NB4 (cell line): Measurements from ENCODE around the gene ZNF32.

ENCODE experiments used
- DNase-seq: peaks from one replicate; pipeline ENCODE4 v3.0.0; 2010; ENCODE audit warnings: low read depth
- H3K4me3 ChIP-seq: one replicate; pipeline ENCODE4 v1.5.1; 2011; ENCODE audit warnings: mild to moderate bottlenecking, low read depth, low read length, moderate library complexity
- MYC ChIP-seq: IDR thresholded peaks from 2 replicates; pipeline ENCODE4 v1.6.1; 2011; ENCODE audit warnings: low read depth, low read length
- POLR2A ChIP-seq: IDR thresholded peaks from 2 replicates; pipeline ENCODE4 v1.6.1; 2011; ENCODE audit warnings: mild to moderate bottlenecking; ENCODE audit not compliant: insufficient read length; ENCODE audit errors: extremely low read depth
- TF ChIP-seq, protein P1 (sequence below): IDR thresholded peaks from 2 replicates; pipeline ENCODE4 v1.6.1; 2011; ENCODE audit warnings: low read depth, low read length
- TF ChIP-seq, protein P2 (sequence below): IDR thresholded peaks from one replicate; pipeline ENCODE4 v1.5.1; 2012; ENCODE audit warnings: low read depth, low read length

ZNF32 gene

DNA sequence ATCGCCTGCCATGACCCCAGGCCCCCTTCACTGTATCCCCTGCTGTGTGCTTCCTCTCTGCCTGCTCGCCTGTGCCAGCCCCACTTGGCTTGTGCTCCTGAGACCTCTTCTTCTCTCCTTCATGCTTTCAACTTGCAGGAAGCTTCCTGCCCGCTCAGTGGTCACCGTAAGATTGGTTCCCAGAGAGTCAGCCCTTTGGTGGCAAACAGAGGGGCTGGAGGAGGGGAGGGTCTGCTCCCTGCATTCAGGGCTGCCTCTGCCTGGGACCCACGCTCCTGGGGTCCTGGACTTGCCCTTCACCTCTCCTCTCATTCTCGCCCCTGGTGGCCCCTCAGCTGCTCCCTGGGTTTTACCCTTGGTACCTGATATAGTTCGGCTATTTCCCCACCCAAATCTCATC, 45.8 kb upstream of the ZNF32 start:
- TF ChIP-seq, protein P1, sequence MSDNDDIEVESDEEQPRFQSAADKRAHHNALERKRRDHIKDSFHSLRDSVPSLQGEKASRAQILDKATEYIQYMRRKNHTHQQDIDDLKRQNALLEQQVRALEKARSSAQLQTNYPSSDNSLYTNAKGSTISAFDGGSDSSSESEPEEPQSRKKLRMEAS, result no peak
- TF ChIP-seq POLR2A (no peak), MYC (no peak)
- TF ChIP-seq, protein P2, sequence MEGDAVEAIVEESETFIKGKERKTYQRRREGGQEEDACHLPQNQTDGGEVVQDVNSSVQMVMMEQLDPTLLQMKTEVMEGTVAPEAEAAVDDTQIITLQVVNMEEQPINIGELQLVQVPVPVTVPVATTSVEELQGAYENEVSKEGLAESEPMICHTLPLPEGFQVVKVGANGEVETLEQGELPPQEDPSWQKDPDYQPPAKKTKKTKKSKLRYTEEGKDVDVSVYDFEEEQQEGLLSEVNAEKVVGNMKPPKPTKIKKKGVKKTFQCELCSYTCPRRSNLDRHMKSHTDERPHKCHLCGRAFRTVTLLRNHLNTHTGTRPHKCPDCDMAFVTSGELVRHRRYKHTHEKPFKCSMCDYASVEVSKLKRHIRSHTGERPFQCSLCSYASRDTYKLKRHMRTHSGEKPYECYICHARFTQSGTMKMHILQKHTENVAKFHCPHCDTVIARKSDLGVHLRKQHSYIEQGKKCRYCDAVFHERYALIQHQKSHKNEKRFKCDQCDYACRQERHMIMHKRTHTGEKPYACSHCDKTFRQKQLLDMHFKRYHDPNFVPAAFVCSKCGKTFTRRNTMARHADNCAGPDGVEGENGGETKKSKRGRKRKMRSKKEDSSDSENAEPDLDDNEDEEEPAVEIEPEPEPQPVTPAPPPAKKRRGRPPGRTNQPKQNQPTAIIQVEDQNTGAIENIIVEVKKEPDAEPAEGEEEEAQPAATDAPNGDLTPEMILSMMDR, result no peak
- no peak for DNase-seq
- no peak overlapping the region for H3K4me3 ChIP-seq

DNA sequence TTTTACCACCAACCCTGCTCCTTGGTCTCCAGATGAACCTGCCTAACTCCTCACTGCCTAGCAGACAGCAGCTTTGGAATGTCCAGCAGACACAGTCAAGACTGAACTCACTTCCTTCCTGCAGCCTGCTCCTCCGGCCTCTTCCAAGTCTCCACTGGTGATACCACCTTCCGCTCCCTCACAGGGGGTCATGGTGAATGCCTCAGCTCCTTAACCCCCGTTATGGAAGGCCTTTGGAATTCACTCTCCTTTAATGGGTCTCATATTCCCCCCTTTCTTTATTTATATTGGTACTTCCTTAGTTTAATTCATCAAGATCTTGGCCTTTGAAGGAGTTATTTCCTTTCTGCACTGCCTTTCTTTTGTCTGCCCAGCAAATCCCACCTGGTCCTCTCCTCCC, 44.9 kb upstream of the ZNF32 start:
- TF ChIP-seq, protein P1, result no peak
- TF ChIP-seq MYC, result no peak
- TF ChIP-seq POLR2A, result no peak
- TF ChIP-seq, protein P2, result no peak
- no peak overlapping the region for H3K4me3 ChIP-seq
- DNase-seq, result no peak

DNA sequence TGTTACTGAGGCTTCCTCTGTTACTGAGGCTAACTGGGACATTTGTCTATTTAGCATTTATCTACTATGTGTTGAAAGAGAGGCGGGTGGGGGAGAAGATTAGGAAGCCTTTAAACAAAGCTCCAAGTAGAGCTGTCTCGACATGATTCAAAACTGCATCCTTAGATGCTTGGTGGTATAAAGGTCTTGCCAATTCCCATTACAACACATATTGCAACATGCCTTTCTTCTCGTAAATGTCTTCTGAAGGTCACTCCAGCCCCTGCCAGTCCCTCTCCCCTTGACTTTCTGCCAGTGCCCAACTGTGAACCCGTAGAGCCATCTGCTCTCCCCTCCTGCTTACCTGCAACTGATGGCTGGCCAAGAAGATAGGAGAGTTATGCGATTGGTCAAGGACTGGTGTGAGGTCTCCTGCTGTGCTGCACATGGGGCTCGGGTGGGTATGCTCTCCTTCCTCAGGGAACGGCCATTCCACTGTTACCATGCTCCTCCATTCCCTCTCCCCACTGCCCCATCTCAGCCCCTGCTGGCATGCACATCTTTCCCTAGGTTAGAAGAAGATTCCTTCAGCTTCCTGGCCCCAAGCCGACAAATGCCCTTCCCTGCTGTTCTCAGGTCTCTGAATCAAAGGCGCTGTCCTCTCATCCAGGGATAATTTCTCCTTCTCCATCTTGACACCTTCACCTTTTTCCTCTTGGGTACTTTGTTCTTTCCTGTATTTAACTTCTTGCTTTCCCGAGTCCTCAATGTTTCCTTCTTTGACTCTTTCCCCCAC, 43.6 kb upstream of the ZNF32 start:
- TF ChIP-seq, protein P2, result no peak
- no peak overlapping the region for H3K4me3 ChIP-seq
- peak; percentile 45 for DNase-seq

DNA sequence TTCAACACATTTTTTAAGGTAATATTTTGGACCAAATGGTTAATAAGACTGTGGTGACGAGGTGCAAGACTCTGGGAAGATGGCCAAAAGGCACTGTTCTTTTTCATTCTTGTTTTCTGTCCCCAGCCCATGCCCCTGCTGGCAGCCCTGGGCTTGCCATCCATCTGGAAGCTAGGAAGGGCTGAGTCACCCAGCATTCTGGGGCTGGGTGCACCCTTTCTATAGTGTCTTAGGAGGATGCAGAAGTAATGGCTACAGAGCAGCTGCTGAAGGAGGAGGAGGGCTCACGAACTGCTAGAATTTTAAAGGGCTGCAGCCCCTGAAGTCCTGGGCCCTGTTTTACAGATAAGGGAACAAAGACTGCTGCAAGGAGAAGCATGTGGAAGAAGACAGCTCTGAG, 42.8 kb upstream of the ZNF32 start:
- DNase-seq, result peak; percentile 35
- TF ChIP-seq, protein P2, result peak; percentile 3
- TF ChIP-seq, protein P1, result no peak
- TF ChIP-seq MYC (no peak), POLR2A (no peak)
- no peak overlapping the region for H3K4me3 ChIP-seq

DNA sequence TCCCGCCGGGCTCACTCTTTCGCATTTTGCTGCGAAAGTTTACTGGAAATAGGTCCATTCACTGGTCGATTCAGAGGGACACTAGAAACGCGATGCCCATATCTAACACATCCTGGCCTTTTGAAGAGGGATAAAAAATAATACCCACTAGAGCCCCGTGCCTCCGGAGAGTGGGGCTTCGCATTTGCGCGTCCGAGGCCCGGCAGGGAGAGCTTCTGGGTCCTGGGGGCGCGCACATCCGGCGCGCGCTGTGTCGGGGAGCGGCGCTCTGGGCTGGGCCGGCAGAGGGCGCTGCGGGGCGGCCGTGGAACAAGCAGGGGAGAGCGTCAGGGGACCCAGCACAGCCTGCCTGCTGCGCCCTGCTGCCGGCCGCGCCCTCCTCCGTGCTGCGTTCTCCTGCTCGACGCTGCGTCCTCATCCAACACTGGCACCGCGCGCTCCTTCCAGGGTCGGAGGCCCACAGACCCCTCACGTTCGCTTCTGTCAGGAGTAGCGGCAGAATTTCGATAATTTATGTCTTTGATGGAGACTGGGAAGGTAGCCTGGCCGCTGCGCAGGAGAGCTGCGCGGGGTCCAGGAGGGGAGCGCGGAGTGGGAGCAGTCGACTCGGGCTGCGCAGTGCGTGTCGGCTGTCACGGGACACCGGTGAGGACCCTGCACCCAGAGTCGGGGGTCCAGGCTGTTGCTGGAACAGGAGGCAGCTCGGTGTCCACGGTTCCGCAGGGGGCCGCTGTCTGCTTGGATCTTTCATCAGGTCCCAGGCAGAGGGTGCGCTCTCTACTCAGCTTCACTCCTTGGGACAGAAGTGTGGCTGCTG, 41.5 kb upstream of the ZNF32 start:
- DNase-seq, result peak; percentile 86
- H3K4me3 ChIP-seq, result peak overlapping the region; percentile 53
- TF ChIP-seq, protein P1, result peak; percentile 53; the same call in 1 of the 2 replicates
- TF ChIP-seq MYC (0 out of 2 replicates have a peak, but pooled peaks have one; percentile 23), POLR2A (no peak)
- TF ChIP-seq, protein P2, result peak; percentile 67
